ENCODE data around the gene HBA1. TPM values are rescaled to one million over a fixed set of nuclear protein-coding genes. Genes with fewer than 3 reads are reported as not detected.
"Not testable (repeated sequence)": the region's sequence is repeated elsewhere in the genome, so short reads cannot be mapped to it uniquely, and the experiment has no call there.

Gene HBA1
- total RNA-seq, 1 donor from 2014 or later: 270 TPM

- DNase-seq: not testable (repeated sequence)
These were observed 474 bp upstream of the HBA1 start for GRCh38 chr16:176006-176405.

GRCh38 chr16:177394-177822 is 928 bp downstream of the HBA1 start:
- DNase-seq: no peak

- no peak for DNase-seq
These were observed 1.6 kb downstream of the HBA1 start for GRCh38 chr16:177981-178667.

- no peak for DNase-seq
These were observed 2.2 kb downstream of the HBA1 start for GRCh38 chr16:178668-179015.

GRCh38 chr16:179211-180092 is 3.0 kb downstream of the HBA1 start:
- no peak for DNase-seq

GRCh38 chr16:180101-180675 is 3.7 kb downstream of the HBA1 start, which contains the start of gene HBQ1:
Gene HBQ1, plus strand, starts transcription at chr16:180459. Its CDS starts 28 bp downstream, at chr16:180487.
- no peak for DNase-seq

- no peak for DNase-seq
These were observed 4.4 kb downstream of the HBA1 start for GRCh38 chr16:180681-181564.

- no peak for DNase-seq
These were observed 5.1 kb downstream of the HBA1 start for GRCh38 chr16:181565-182021.

GRCh38 chr16:183005-183404 is 6.5 kb downstream of the HBA1 start:
- DNase-seq: no peak

- DNase-seq: no peak
These were observed 8.7 kb downstream of the HBA1 start for GRCh38 chr16:185213-185612.

- DNase-seq: no peak
These were observed 9.2 kb downstream of the HBA1 start for GRCh38 chr16:185691-186090.

- DNase-seq: no peak
These were observed 10.8 kb downstream of the HBA1 start for GRCh38 chr16:187330-187729.

GRCh38 chr16:188674-189073 is 12.2 kb downstream of the HBA1 start:
- no peak for DNase-seq

- no peak for DNase-seq
These were observed 13.2 kb downstream of the HBA1 start for GRCh38 chr16:189604-190186.

- DNase-seq: no peak
These were observed 15.4 kb downstream of the HBA1 start for GRCh38 chr16:191831-192230.

GRCh38 chr16:192686-193085 is 16.2 kb downstream of the HBA1 start:
- DNase-seq: no peak

- DNase-seq: no peak
These were observed 17.0 kb downstream of the HBA1 start for GRCh38 chr16:193441-193840.

- DNase-seq: no peak
These were observed 18.0 kb downstream of the HBA1 start for GRCh38 chr16:194516-194915.

- DNase-seq: no peak
These were observed 23.9 kb downstream of the HBA1 start for GRCh38 chr16:200388-200787.

GRCh38 chr16:203246-203645 is 26.8 kb downstream of the HBA1 start:
- DNase-seq: no peak

GRCh38 chr16:204046-204445 is 27.6 kb downstream of the HBA1 start:
- not testable (repeated sequence) for DNase-seq

GRCh38 chr16:209359-209758 is 32.9 kb downstream of the HBA1 start:
- DNase-seq: not testable (repeated sequence)

All from occipital lobe (tissue), 2 donors.